NK-92 (cell line): Measurements from ENCODE around the gene FAM89B.

Experiments used
- DNase-seq: peaks from one replicate; lab custom pipeline; 2025; ENCODE audit not compliant: unreplicated experiment; lab: John Stamatoyannopoulos, UW

The FAM89B gene

DNA sequence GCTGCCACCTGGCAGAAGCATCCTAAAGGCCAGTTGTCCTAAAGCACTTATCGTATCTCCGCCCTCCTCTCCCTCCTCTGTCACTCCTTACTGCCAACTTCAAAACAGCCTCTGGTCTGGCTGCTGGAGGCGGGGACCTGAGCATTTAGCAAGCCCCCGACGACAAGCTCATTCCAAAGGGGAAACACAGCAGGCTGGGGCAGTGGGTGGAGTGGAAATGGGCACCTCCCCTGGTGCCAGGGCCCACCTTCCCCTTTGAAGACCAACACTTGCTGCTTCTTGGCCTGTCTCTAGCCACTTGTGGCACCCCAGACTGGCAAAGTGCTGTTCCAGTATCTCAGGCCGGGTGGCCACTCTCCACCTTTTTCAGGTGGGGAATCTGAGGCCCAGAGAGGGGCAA, 38.1 kb downstream of the FAM89B start:
- DNase-seq: no peak

DNA sequence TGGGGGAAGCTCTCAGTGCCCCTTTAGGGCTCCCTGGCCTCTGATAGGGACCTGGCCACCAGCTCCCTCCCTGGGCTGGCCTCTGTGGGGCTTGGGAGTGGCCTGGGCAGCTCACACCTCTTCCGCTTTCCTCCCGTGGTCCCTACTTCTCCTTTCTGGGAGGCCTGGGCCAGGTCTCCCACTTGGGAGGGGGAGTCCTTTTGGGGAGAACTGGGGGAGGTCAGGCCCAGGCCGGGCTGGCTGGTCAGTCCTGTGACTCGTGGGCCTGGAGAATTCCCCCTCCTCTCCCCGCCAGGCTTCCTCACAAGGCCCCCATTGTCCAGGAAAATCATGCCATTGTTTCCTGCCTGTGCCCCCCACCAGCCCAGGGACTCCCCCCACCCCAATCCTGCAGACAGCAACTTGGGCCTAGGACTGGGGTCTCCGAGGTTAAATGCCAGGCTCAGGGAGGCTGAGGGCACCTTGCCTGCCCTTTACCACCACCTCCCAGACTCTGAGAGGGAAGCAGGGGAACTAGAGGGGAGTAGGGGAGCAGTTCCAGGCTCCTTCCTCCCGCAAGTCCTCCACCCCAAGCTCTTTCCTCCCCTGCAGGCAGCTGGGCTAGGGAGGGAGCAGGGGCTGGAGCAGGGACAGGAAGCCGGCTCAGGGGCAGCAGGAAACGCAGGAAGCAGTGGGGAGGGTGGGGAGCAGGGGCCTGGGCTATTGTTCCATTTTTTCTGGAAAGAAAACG, 38.9 kb downstream of the FAM89B start:
- DNase-seq: no peak

GRCh38 chr11:65611758-65612603, 39.6 kb downstream of the FAM89B start:
- DNase-seq: no peak

DNA sequence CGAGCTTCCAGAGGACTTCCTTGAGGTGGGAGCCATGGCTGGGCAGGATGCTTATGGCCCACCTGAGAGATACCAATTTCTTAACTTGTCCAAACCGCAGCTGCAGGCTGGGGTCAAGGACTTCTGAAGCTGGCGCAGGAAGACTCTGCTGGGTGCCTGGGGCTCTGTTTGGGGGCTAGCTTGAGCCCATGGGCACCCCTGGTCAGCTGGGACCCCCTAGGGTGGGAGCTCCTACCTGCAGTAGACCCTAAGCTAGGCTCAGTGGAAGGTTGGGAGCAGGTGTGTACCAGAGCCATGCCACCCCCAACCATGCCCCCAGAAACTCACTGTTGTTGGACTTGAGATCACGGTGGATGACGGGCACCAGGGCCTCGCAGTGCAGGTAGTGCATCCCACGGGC, 40.4 kb downstream of the FAM89B start:
- no peak for DNase-seq

DNA sequence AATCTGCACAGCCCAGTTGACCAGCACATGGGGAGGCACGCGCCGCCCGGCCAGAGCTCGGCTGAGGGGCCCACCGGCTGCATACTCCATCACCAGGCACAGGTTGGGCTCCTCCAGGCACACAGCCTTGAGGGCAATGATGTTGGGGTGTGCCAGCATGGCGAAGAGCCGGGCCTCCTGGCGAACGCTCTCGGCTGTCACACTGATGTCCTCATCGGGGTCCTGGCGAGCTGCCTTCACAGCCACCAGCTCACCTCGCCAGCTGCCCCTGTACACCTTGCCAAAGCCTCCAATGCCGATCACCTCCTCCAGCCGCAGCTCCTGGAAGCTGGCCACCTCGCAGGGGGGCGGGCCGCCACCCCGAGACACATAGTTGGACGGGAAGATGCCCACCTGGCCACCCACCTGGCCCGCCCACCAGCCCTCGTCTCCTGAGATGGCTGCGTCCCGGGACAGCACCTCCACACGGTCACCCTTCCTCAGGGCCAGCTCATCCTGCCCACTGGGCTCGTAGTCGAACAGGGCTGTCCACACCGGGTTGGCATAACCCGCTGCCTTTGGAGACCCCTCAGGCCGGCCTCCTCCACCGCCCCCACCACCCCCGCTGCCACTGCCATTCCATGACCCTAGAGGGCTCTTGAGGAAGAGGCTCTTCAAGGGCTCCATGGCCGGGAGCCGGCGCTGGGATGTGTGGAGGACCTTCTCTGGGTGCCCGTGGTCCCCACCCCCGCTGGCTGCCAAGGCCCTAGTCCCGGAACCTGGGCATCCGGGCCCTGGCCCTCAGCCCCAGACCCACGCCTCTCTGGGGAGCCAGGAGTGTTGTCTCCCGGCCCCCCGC, 41.0 kb downstream of the FAM89B start:
- DNase-seq: no peak

DNA sequence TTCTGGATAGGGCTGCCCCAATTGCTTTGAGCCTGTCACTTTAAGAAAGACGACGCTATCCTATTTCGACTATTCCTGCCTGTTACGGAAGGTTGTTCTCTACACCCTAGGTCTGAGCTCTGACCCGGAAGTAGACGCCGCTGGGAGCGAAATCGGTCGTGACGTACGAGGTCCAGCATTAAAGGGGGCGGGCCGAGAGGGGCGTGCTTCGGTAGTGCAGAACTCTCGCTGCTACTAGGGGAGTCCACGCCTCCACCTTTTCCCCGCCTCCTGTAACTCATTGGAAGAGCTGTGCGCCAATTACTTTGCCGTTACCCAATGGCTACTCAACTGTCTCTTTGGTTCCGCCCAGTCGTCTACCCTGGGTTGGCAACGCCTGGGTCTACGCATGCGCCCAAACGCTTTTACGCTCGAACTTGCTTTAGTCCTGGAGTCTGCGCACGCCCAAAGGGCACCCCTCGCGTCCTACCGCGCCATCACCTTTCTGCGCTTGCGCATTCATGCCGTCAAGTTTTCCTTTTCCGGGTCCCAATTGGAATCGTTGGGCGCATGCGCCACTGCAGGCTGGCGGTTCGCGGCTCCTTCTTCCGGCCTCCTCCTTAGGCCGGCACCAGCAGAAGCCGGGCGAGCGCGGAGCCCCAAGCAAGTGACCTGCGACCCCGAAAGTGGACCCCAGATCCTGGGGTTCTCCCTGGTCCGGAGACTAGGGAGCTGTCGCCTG, 43.1 kb downstream of the FAM89B start, which contains the start of gene PCNX3:
Gene PCNX3, plus strand, starts transcription at position 548 of the 721 bp plus-strand sequence. CDS start 536 bp downstream, outside the sequence.
- DNase-seq: peak; percentile 99

- no peak for DNase-seq
Observed at GRCh38 chr11:65615950-65616574, 43.7 kb downstream of the FAM89B start.

DNA sequence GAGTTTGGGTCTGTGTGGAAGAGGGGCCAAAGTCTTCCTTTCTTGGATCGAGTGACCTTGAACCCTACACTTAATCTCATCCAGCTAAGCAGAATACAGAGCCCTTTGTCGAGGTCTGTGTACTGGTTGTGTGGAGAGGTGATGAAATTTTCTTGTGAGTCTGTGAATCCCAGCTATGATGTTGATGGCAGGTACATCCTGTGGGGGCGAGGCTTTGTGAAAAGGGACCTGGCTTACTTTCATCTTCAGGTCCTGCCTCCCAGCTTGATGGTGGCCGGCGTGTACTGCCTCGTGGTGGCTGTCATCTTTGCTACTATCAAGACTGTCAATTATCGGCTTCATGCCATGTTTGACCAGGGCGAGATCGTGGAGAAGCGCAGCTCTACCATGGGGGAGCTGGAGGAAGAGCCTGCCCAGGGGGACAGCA, 44.2 kb downstream of the FAM89B start:
- DNase-seq: no peak

- DNase-seq: no peak
Observed at GRCh38 chr11:65617136-65617850, 45.0 kb downstream of the FAM89B start.

- no peak for DNase-seq
Observed at GRCh38 chr11:65617990-65618751, 45.8 kb downstream of the FAM89B start.

- DNase-seq: no peak
Observed at GRCh38 chr11:65618763-65619162, 46.4 kb downstream of the FAM89B start.

GRCh38 chr11:65619281-65619928, 47.1 kb downstream of the FAM89B start:
- DNase-seq: no peak

DNA sequence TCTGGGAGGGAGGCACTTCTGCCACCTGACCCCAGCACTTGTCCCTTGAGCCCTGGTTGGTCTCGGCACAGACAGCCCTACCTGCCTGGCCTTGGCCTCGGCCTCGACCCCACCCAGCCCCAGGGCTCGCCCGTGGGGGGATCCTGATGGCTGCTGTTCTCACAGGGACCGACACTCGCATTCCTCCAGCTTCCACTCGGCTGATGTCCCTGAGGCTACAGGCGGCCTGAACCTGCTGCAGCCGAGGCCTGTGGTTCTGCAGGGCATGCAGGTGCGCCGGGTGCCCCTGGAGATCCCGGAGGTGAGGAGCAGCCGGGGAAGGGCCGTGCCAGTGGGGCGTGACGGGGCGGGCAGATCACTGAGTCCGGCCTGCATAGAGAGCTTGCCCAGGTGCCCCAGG, 48.3 kb downstream of the FAM89B start:
- no peak for DNase-seq

GRCh38 chr11:65621460-65621859, 49.1 kb downstream of the FAM89B start:
- DNase-seq: no peak

- no peak for DNase-seq
Observed at GRCh38 chr11:65622011-65622410, 49.7 kb downstream of the FAM89B start.

- DNase-seq: no peak
Observed at GRCh38 chr11:65623177-65623576, 50.8 kb downstream of the FAM89B start.
